Neural cell (in vitro differentiated cells): ENCODE measurements around the gene DUSP12. TPM values are rescaled to one million over a fixed set of nuclear protein-coding genes. Genes with fewer than 3 reads are reported as not detected.

Experiments used
- H2AFZ ChIP-seq: fragments of 200-600, 300-800 bp; sonication (generic), shearing (Covaris generic); 2 replicates; pipeline ENCODE4 v1.6.0; 2014; ENCODE audit warnings: low read depth, mild to moderate bottlenecking, antibody characterized with exemption, low read length, moderate library complexity
- H3F3A ChIP-seq: fragments of 200-600 bp; shearing (Covaris generic); 2 replicates; pipeline ENCODE4 v1.6.1; 2016; ENCODE audit warnings: mild to moderate bottlenecking, moderate library complexity, mixed read lengths, antibody characterized with exemption, low read length; ENCODE audit not compliant: insufficient read depth, poor library complexity, severe bottlenecking
- H3K27ac ChIP-seq: fragments of 200-600, 300-800 bp; sonication (generic), shearing (Covaris generic); 2 replicates; pipeline ENCODE4 v1.5.1; 2014; ENCODE audit warnings: mild to moderate bottlenecking, low read length, moderate library complexity
- H3K27me3 ChIP-seq: fragments of 300-800, 200-600 bp; sonication (generic), shearing (Covaris generic); 2 replicates; pipeline ENCODE4 v1.6.0; 2014; ENCODE audit warnings: mild to moderate bottlenecking, low read depth, low read length, moderate library complexity; ENCODE audit not compliant: insufficient read depth
- H3K36me3 ChIP-seq: fragments of 300-800, 200-600 bp; sonication (generic), shearing (Covaris generic); 2 replicates; pipeline ENCODE4 v1.5.1; 2014; ENCODE audit warnings: mild to moderate bottlenecking, antibody characterized with exemption, low read length, moderate library complexity; ENCODE audit not compliant: insufficient read depth
- H3K4me2 ChIP-seq: fragments of 300-800, 200-600 bp; sonication (generic), shearing (Covaris generic); 2 replicates; pipeline ENCODE4 v1.6.0; 2014; ENCODE audit warnings: mild to moderate bottlenecking, low read length
- H3K4me3 ChIP-seq: fragments of 300-800, 200-600 bp; sonication (generic), shearing (Covaris generic); 2 replicates; pipeline ENCODE4 v1.5.1; 2014; ENCODE audit warnings: mild to moderate bottlenecking, low read length, moderate library complexity
- H3K79me2 ChIP-seq: fragments of 200-600 bp; shearing (Covaris generic); replicated peaks from 2 replicates; pipeline ENCODE4 v1.6.0; 2014; ENCODE audit warnings: mild to moderate bottlenecking, low read length, moderate library complexity; ENCODE audit not compliant: insufficient read depth
- H3K9ac ChIP-seq: fragments of 300-800, 200-600 bp; sonication (generic), shearing (Covaris generic); 2 replicates; pipeline ENCODE4 v1.6.1; 2016; ENCODE audit warnings: mild to moderate bottlenecking, low read length, mixed read lengths
- H3K9me2 ChIP-seq: fragments of 200-600 bp; shearing (Covaris generic); 2 replicates; pipeline ENCODE4 v1.6.1; 2016; ENCODE audit warnings: mild to moderate bottlenecking, low read length, mixed read lengths; ENCODE audit not compliant: insufficient read depth
- H3K9me3 ChIP-seq: fragments of 200-600, 300-800 bp; sonication (generic), shearing (Covaris generic); 2 replicates; pipeline ENCODE4 v1.6.1; 2016; ENCODE audit warnings: mild to moderate bottlenecking, mixed run types, low read length, moderate library complexity, mixed read lengths
- H4K20me1 ChIP-seq: fragments of 200-600 bp; shearing (Covaris generic); 2 replicates; pipeline ENCODE4 v1.6.1; 2016; ENCODE audit warnings: mild to moderate bottlenecking, mixed run types; ENCODE audit not compliant: insufficient read depth
- EP300 ChIP-seq: fragments of 450-650 bp; conservative IDR thresholded peaks from 2 replicates; pipeline ENCODE4 v1.6.1; 2014; ENCODE audit warnings: antibody characterized with exemption, mild to moderate bottlenecking, moderate library complexity; ENCODE audit not compliant: poor library complexity, severe bottlenecking
- EZH2 ChIP-seq: fragments of 200-600, 300-800 bp; shearing (Covaris generic), sonication (generic); IDR thresholded peaks from 2 replicates; pipeline ENCODE4 v1.6.1; 2014; ENCODE audit warnings: antibody characterized with exemption, low read length, borderline replicate concordance, mild to moderate bottlenecking; ENCODE audit not compliant: insufficient read depth, poor library complexity, severe bottlenecking
- MXI1 ChIP-seq: fragments of 450-650 bp; conservative IDR thresholded peaks from 2 replicates; pipeline ENCODE4 v1.6.1; 2014; ENCODE audit warnings: antibody characterized with exemption, mild to moderate bottlenecking; ENCODE audit not compliant: poor library complexity, severe bottlenecking
- POLR2AphosphoS5 ChIP-seq: IDR thresholded peaks from 2 replicates; pipeline ENCODE4 v1.6.1; 2012
- RAD21 ChIP-seq: fragments of 450-650 bp; conservative IDR thresholded peaks from 2 replicates; pipeline ENCODE4 v1.6.1; 2014; ENCODE audit warnings: antibody characterized with exemption, mild to moderate bottlenecking, moderate library complexity
- SMC3 ChIP-seq: fragments of 450-650 bp; conservative IDR thresholded peaks from 2 replicates; pipeline ENCODE4 v1.6.1; 2014; ENCODE audit warnings: antibody characterized with exemption, mild to moderate bottlenecking, moderate library complexity; ENCODE audit not compliant: poor library complexity
- TAF1 ChIP-seq: IDR thresholded peaks from 2 replicates; pipeline ENCODE4 v1.6.1; 2012; ENCODE audit warnings: low read depth
- polyA plus RNA-seq: library from polyadenylated mRNA; depleted of rRNA; stranded (reverse); fragments of >200 nt; gene quantifications from 2 replicates; pipeline ENCODE4 v1.2.3, GENCODE V29; 2014
- TF ChIP-seq, protein P1 (sequence below): IDR thresholded peaks from 2 replicates; pipeline ENCODE4 v1.6.1; 2012; ENCODE audit warnings: borderline replicate concordance
- TF ChIP-seq, protein P2 (sequence below): fragments of 450-650 bp; IDR thresholded peaks from 2 replicates; pipeline ENCODE4 v1.5.1; 2014; ENCODE audit warnings: antibody characterized with exemption, mild to moderate bottlenecking, moderate library complexity; ENCODE audit not compliant: poor library complexity, severe bottlenecking

The DUSP12 gene
- polyA plus RNA-seq, 1 donor from 2014 or later = 209 TPM

DNA sequence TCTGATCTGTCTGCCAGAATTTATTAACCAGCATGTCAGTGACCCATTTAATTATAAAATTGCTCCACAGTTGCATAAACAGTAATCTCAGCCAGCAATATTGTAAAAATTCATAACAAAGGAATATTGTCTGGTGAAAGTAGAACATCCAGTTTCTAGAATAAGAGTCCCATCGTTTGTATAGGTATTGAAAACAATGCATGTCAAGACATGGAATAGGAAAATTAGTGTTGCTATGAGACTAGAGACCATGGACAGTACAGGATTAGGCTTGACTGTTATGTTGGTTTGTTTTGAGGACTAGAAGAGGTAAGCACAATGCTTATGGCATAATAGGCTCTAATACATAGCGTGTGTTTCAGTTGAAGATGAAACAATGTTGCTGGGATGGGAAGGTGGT, 53.6 kb downstream of the DUSP12 start:
- no peak overlapping the region for H3K27ac ChIP-seq
- H3K27me3 ChIP-seq = no peaks in the 10 kb centered on the region
- H3K4me2 ChIP-seq = no peak overlapping the region
- TF ChIP-seq EP300 = no peak
- no peak for TF ChIP-seq TAF1
- TF ChIP-seq SMC3 = no peak
- no peak for TF ChIP-seq RAD21
- TF ChIP-seq, protein P1, sequence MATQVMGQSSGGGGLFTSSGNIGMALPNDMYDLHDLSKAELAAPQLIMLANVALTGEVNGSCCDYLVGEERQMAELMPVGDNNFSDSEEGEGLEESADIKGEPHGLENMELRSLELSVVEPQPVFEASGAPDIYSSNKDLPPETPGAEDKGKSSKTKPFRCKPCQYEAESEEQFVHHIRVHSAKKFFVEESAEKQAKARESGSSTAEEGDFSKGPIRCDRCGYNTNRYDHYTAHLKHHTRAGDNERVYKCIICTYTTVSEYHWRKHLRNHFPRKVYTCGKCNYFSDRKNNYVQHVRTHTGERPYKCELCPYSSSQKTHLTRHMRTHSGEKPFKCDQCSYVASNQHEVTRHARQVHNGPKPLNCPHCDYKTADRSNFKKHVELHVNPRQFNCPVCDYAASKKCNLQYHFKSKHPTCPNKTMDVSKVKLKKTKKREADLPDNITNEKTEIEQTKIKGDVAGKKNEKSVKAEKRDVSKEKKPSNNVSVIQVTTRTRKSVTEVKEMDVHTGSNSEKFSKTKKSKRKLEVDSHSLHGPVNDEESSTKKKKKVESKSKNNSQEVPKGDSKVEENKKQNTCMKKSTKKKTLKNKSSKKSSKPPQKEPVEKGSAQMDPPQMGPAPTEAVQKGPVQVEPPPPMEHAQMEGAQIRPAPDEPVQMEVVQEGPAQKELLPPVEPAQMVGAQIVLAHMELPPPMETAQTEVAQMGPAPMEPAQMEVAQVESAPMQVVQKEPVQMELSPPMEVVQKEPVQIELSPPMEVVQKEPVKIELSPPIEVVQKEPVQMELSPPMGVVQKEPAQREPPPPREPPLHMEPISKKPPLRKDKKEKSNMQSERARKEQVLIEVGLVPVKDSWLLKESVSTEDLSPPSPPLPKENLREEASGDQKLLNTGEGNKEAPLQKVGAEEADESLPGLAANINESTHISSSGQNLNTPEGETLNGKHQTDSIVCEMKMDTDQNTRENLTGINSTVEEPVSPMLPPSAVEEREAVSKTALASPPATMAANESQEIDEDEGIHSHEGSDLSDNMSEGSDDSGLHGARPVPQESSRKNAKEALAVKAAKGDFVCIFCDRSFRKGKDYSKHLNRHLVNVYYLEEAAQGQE = no peak
- TF ChIP-seq MXI1 = no peak
- no peak for TF ChIP-seq EZH2
- TF ChIP-seq, protein P2, sequence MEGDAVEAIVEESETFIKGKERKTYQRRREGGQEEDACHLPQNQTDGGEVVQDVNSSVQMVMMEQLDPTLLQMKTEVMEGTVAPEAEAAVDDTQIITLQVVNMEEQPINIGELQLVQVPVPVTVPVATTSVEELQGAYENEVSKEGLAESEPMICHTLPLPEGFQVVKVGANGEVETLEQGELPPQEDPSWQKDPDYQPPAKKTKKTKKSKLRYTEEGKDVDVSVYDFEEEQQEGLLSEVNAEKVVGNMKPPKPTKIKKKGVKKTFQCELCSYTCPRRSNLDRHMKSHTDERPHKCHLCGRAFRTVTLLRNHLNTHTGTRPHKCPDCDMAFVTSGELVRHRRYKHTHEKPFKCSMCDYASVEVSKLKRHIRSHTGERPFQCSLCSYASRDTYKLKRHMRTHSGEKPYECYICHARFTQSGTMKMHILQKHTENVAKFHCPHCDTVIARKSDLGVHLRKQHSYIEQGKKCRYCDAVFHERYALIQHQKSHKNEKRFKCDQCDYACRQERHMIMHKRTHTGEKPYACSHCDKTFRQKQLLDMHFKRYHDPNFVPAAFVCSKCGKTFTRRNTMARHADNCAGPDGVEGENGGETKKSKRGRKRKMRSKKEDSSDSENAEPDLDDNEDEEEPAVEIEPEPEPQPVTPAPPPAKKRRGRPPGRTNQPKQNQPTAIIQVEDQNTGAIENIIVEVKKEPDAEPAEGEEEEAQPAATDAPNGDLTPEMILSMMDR = no peak
- no peak for TF ChIP-seq POLR2AphosphoS5
- H3K9me3 ChIP-seq = no peaks in the 10 kb centered on the region
- H4K20me1 ChIP-seq = no peaks in the 10 kb centered on the region
- no peak overlapping the region for H2AFZ ChIP-seq
- no peaks in the 10 kb centered on the region for H3K79me2 ChIP-seq
- no peak overlapping the region for H3K4me3 ChIP-seq
- H3K9me2 ChIP-seq = no peaks in the 10 kb centered on the region
- no peak overlapping the region for H3K9ac ChIP-seq
- H3F3A ChIP-seq = no peaks in the 10 kb centered on the region
- peaks cover 12% of the 10 kb centered on the region for H3K36me3 ChIP-seq

DNA sequence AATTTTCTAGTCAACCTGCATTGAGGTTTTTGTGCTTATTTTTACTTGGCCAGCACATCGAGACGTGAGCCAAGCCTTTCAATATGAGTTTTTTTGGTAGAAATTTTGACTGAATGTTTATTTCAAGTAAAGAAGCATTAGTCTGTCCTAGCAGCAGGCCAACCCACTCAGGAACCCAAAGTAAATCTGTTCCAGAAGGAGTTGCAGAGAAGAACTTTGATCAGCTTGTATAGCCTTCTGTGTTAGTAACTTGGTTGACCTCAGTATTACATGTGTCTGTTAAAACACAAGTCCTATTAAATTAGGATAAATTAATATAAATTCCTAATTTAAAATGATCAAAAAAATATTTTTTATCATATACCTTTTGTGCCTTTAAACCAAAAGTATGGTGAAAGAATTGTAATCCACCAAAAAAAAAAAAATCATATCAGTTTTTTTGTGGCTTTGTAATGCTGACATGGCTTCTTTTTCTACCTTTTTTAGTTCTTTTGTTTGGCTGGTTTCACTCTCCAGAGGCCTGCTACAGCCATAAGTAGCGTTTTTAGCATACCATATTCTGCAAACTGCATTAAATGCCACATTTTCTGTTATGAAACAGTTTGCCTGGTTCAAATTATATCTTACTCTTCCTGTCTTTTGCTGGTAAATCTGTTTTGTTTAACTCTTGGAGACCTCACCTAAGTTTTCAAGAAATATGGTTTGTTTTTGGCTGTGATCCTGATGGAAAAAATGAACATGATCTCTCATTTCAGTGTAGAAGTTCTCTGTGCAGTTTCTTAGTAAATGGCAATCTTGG, 56.0 kb downstream of the DUSP12 start:
- Histone ChIP-seq H3K27me3 (no peaks in the 10 kb centered on the region), H3K9me2 (no peaks in the 10 kb centered on the region), H3K36me3 (peaks cover 16% of the 10 kb centered on the region), H3K79me2 (no peaks in the 10 kb centered on the region), H4K20me1 (no peaks in the 10 kb centered on the region), H3K9ac (no peak overlapping the region), H2AFZ (no peak overlapping the region), H3F3A (no peaks in the 10 kb centered on the region), H3K9me3 (peaks cover 7% of the 10 kb centered on the region), H3K27ac (no peak overlapping the region), H3K4me3 (no peak overlapping the region), H3K4me2 (no peak overlapping the region)
- TF ChIP-seq, protein P2 = no peak
- TF ChIP-seq MXI1 (no peak), EZH2 (no peak), EP300 (no peak), RAD21 (no peak), SMC3 (no peak), TAF1 (no peak), POLR2AphosphoS5 (no peak)
- TF ChIP-seq, protein P1 = no peak
